Activated naive CD8-positive, alpha-beta T cell treated with anti-CD3 and anti-CD28 coated beads, Interleukin-2, amount 50 U/mL, for 16 hours (primary cell): Measurements from ENCODE around the gene CKS1B.
A peak's percentile ranks its signal among the peaks of the same experiment; 100 is the strongest.

Source experiments
- DNase-seq: peaks from one replicate; pipeline ENCODE4 v3.0.0-alpha.2; 2020; ENCODE audit warnings: low read depth, low spot score

CKS1B gene

DNA sequence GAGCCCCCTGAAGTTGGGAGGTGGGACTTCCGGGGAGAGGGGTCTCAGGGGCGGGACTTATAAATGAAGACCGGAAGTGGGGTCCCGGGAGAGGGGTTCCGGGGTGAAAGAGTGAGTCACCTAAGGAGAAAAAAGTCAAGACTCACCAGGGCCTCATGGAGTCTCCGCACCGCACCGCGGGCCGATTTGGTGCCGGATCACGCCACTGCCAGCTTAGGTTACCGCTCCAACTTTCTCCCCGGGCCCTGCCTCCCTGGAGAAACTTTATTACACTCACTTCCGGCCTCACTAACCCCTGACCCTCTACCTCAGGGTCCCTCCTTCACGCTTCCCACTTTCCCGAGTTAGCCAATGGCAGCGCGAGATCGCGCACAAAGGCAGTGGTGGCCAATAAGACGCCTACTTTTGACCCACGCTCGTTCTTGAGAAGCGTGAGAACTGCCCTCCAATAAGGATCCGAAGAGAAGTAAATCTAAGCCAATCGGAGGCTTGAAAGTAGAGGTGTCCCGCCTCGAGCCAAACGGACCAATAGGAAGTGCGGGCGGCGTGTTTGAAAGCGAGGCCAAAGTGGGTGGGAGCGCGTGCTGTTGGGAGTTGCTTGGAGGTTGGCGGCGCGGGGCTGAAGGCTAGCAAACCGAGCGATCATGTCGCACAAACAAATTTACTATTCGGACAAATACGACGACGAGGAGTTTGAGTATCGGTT lies at the start of gene CKS1B:
Gene CKS1B (plus strand): TSS at position 580 of the 706 bp plus-strand sequence. CDS start 65 bp downstream, at position 645.
- peak; percentile 86 for DNase-seq

DNA sequence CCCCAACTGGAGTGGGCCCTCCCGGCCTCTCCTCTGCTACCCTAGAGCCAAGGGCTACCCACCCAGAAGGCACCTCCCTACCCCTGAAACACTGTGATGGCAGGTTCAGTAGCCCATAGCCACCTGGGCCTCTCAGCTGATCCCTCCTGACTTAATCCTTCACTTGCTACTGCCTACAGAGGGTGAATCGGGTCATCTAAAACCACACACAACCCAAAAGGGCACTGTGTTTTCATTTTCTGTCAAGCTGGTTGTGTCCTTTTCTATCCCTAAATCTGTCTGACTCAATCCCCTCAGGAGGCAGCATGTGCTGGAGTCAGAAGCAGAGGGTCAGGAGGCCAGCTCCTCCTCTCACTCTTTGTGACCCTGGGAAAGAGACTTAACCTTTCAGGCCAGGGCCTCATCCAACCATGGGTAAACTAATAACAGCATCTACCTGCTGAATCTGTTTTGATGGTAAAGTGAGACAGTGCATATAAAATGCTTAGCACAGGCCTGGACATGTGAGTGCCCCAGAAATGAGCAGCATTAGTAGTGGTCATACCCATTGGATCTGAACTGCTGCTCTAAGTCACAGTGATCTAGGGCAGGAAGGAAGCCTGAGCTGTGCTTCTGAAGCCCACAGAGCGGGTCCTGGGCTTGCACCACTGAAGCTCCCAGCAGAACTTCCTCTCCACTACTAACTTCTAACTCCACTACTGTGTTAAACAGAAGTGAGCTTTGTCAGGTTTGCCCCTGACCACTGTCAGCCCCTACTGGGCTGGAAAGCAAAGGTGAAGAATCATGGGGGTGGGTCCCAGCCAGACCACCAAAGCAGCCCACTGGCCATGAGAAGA lies 48.9 kb upstream of the CKS1B start:
- no peak for DNase-seq

DNA sequence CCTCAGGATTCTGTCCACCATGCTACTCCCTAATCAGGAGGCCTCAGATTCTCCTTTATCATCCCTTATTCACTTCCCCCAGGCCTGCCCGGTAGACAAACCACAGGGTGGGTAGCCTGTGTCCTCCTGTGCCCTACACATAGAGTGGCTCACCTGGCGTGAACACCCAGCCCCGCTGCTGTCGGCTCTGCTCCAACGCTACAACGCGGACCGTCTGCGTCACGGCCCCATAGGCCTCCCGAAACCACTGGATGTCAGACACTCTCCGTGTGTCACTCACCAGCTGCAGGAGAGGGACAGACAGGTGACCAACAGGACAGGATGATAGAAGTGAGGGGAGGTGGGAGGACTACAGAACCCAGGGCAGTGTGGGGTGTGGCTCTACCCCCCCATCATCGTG lies 48.3 kb upstream of the CKS1B start:
- no peak for DNase-seq

- no peak for DNase-seq
Observed at GRCh38 chr1:154931940-154932487, 42.5 kb upstream of the CKS1B start.

DNA sequence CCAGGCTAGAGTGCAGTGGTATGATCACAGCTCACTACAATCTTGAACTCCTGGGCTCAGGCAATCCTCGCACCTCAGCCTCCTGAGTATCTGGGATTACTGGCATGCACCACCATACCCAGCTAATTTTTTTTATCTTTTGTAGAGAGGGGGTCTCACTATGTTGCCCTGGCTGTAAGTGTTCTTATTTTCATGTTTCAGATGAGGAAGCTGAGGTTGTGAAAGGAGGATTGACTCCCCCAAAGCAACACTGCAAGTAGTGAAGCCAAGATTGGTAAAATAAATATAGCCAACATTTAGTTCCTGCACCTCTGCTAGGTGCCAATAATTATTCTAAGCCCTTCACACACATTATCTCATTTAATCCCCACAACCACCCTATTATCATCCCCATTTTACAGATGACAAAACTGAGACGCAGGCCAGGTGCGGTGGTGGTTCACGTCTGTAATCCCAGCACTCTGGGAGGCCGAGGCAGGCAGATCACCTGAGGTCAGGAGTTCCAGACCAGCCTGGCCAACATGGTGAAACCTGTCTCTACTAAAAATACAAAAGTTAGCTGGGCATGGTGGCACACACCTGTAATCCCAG lies 40.0 kb upstream of the CKS1B start:
- DNase-seq = no peak

- DNase-seq = no peak
Observed at GRCh38 chr1:154935749-154936554, 38.5 kb upstream of the CKS1B start.

DNA sequence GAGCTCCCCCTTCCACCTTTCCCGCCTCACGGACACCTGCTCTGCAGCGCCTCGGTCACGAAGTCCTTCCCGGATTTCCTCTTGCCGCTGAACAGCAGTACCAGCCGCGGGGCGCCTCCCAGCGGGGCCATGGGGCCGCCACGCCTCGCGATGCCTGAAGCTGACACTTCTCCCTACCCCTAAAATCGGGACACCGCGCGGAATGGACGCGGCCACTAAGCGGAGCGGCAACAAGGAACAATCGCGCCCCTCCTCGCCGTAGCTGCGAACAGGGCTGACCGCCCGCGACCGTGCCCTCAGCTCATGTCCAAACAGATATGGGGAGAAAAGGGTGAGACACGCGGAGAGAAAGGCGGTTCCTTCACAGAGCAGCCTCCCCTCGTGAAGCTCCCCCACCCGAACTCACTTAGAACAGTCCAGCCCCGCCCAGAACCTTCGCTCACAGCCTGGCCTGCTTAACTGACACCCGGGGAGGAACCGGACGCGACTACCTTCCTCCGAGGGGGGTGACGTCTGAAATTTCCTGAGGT lies 37.9 kb upstream of the CKS1B start, which contains the start of gene PMVK:
Gene PMVK (minus strand): TSS at position 165 of the 530 bp plus-strand sequence. CDS start 34 bp downstream, at position 131.
- peak; percentile 91 for DNase-seq

DNA sequence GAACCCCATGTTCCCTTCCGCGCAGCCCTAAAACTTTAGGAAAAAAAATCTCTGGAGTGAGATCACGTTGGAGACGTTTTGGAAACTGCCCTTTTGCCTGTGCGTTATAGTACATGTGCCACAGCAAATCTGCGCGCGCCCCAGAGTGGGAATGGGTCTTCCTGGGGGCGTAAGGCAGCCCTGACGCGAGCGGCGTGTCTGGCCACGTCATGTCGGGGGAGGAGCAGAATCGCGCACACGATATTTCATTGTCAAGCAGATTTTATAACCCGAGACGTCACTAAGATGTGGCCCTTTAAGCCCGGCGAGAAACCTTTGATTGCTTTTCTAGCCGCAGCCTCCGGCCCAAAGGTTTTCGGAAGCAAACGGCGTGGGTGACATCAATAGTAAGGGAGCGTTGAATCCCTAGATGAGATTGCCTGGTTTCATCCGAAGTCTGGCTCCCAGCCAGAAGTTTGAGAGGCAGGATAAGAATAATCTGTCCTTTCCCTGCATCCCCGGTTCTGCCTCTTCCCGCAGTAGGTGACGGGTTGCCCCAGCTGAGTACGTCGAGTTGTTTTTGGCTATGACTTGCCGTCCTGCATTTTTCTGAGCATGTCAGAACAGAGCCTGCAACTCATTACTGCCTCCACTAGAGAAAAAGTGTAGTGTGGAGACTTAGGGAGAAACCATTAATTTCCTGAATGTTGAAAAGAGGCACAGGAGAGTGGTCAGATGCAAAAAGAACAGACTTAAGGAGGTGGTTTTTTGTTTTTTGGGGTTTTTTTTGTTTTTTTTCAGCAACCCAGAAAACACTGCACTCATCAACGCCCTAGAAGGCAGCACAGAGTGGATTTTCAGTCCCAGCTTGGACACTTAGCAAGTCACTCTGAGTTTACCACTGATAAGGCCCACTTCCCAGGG lies 37.1 kb upstream of the CKS1B start:
- peak; percentile 71 for DNase-seq

DNA sequence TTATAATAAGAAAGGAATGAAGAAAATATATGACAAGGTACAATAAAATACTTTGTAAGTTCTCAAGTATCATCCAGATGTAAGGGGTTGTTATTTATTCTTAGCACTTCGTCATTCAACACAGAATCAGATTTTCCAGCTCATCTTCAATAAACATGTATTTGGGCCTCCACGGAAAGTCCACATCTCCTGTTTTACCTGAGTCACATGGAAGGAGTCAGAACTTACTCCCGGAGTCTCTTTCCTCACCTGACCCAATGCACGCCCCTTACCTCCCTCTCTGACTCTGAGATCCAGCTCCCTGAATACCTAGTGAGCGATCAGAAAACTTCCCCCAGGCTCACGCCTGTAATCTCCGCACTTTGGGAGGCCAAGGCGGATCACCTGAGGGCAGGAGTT lies 36.5 kb upstream of the CKS1B start:
- DNase-seq = no peak

DNA sequence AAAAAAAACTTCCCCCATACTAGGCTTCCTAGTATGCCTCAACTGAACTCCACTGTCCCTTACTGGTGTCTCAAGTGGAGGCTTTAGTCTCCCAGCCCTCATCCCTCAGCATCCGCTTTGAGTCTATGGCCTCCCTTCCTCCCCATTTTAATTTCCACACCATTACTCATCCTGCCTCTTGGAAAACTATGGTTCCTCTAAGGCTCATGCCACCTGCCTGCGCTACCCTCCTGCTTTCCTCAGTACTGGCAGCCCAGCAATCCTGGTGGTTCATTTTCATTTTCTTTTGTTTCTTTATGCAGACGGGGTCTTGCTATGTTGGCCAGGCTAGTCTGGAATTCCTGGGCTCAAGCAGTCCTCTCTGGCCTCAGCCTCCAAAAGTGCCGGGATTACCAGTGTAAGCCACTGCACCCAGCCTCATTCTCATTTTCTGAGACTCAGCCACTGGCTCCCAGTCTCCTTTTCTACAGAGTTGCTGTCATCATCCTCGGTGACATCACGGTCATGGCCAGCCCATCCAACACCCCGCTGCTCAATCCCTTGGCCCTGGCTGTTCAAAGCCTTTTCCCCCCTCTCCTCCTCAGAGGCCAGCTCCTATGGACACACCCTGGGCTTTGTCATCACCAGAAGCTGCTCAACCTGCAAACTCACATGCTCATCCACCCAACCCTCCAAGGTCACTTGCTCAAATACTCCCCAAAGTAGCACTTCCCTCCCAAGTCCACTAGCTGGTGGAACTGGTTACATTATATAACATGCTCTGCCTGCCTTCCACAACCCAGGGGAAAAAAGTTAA lies 35.7 kb upstream of the CKS1B start:
- DNase-seq = no peak

GRCh38 chr1:154940213-154940560 lies 34.3 kb upstream of the CKS1B start:
- no peak for DNase-seq

GRCh38 chr1:154940651-154941194 lies 33.8 kb upstream of the CKS1B start:
- no peak for DNase-seq

GRCh38 chr1:154941333-154942013 lies 33.0 kb upstream of the CKS1B start:
- DNase-seq = no peak

DNA sequence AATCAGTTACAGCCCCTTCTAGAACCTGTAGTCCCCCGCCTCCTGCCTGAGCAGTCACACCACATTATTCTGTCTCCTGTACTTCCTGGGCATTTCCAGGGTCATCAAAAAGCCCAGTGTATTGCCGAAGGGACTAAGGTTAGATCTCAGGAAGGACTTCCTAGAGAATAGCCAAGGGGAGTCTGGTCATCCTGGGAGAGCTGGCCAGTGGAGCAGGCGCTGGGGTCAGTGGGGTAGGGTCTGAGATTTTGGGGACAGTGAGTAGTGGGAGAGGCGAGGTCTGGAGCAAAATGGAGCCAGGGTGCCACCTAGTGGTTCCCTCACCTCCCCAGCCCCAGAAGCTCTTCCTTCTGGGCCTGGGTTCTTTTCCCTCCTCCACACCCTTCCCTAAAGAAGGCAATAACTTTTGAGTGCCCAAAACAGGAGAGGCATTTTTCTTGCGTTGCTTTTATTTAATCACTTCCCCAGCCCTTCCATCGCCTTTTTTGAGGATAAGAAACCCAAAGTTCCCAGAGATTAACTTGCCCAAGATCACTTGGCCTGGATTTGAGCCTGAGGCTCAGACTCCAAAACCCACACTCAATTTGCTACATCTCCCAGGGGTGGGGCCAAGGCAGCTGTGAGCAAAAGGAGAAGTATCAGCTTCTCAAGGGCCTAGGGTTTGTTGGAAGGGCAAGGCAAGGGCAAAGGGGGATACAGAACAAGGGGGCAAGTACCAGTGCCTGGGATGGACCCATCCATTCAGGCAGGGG lies 30.7 kb upstream of the CKS1B start:
- no peak for DNase-seq

- no peak for DNase-seq
Observed at GRCh38 chr1:154944401-154945159, 29.9 kb upstream of the CKS1B start.

GRCh38 chr1:154945160-154945961 lies 29.1 kb upstream of the CKS1B start:
- DNase-seq = no peak
